KMS-11 (cell line): ENCODE measurements around the gene COL23A1.
"Not testable (repeated sequence)": the region's sequence is repeated elsewhere in the genome, so short reads cannot be mapped to it uniquely, and the experiment has no call there.

Experiments
- H2AFZ ChIP-seq: fragments of 200-600 bp; sonication (generic); 2 replicates; pipeline ENCODE4 v1.6.1; 2016; ENCODE audit warnings: antibody characterized with exemption, mixed run types, low read depth
- H3K27ac ChIP-seq: fragments of 200-600 bp; sonication (generic); 2 replicates; pipeline ENCODE4 v1.6.1; 2016; ENCODE audit warnings: mild to moderate bottlenecking, mixed run types
- H3K27me3 ChIP-seq: fragments of 200-600 bp; sonication (generic); 2 replicates; pipeline ENCODE4 v1.6.1; 2017; ENCODE audit warnings: mild to moderate bottlenecking, low read depth, mixed run types, moderate library complexity; ENCODE audit not compliant: insufficient read depth
- H3K36me3 ChIP-seq: fragments of 200-600 bp; sonication (generic); 2 replicates; pipeline ENCODE4 v1.6.1; 2017; ENCODE audit warnings: mild to moderate bottlenecking, mixed run types; ENCODE audit not compliant: insufficient read depth
- H3K4me1 ChIP-seq: fragments of 200-600 bp; sonication (generic); 2 replicates; pipeline ENCODE4 v1.6.1; 2016; ENCODE audit warnings: mild to moderate bottlenecking, low read depth, mixed run types; ENCODE audit not compliant: poor library complexity, severe bottlenecking
- H3K4me2 ChIP-seq: fragments of 200-600 bp; sonication (generic); 2 replicates; pipeline ENCODE4 v1.7.0; 2016; ENCODE audit warnings: mild to moderate bottlenecking, mixed run types
- H3K4me3 ChIP-seq: fragments of 200-600 bp; sonication (generic); IDR thresholded peaks from 2 replicates; pipeline ENCODE4 v1.6.1; 2017; ENCODE audit warnings: low read depth, low read length, mixed read lengths; ENCODE audit not compliant: insufficient read depth
- H3K79me2 ChIP-seq: fragments of 200-600 bp; sonication (generic); 2 replicates; pipeline ENCODE4 v1.6.1; 2016; ENCODE audit warnings: low read depth, mixed run types; ENCODE audit not compliant: insufficient read depth
- H3K9ac ChIP-seq: fragments of 200-600 bp; sonication (generic); 2 replicates; pipeline ENCODE4 v1.6.1; 2016; ENCODE audit warnings: mild to moderate bottlenecking, mixed run types
- H4K20me1 ChIP-seq: fragments of 200-600 bp; sonication (generic); 2 replicates; pipeline ENCODE4 v1.6.1; 2016; ENCODE audit warnings: mild to moderate bottlenecking, mixed run types; ENCODE audit not compliant: insufficient read depth
- CTCF ChIP-seq: fragments of 200-600 bp; sonication (generic); conservative IDR thresholded peaks from 2 replicates; pipeline ENCODE4 v1.6.1; 2017; ENCODE audit warnings: low read depth, mild to moderate bottlenecking, antibody characterized with exemption, low read length, moderate library complexity, mixed read lengths

Gene COL23A1

DNA sequence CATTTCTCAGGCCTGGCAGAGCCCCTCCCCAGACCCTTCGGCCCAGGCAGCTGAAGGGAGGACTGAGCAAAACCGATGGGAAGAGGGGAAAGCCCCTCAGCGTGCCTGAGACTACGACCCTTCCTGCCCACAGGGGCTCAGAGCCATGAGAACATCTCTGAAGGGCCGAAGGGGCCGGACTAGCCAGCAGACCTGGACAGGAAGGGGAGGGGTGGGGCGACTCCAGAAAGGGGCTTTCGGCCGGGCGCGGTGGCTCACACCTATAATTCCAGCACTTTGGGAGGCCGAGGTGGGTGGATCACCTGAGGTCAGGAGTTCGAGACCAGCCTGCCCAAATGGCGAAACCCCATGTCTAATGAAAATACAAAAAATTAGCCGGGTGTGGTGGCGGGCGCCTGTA is 271.8 kb downstream of the COL23A1 start:
- Histone ChIP-seq H3K27ac (no peak overlapping the region), H3K79me2 (no peaks in the 10 kb centered on the region), H3K4me1 (no peaks in the 10 kb centered on the region), H3K36me3 (no peaks in the 10 kb centered on the region), H2AFZ (no peak overlapping the region), H3K9ac (no peak overlapping the region), H3K27me3 (no peaks in the 10 kb centered on the region), H3K4me3 (no peak overlapping the region), H4K20me1 (no peaks in the 10 kb centered on the region), H3K4me2 (no peak overlapping the region)
- no peak for TF ChIP-seq CTCF

GRCh38 chr5:178317727-178318126 is 272.5 kb downstream of the COL23A1 start:
- H3K9ac ChIP-seq, H3K27me3 ChIP-seq, H4K20me1 ChIP-seq, H3K4me1 ChIP-seq, H3K4me2 ChIP-seq, H3K79me2 ChIP-seq, H3K4me3 ChIP-seq, H3K36me3 ChIP-seq, H3K27ac ChIP-seq, H2AFZ ChIP-seq: not testable (repeated sequence)

GRCh38 chr5:178314961-178315820 is 275.0 kb downstream of the COL23A1 start:
- Histone ChIP-seq H3K4me2 (no peak overlapping the region), H3K27ac (no peak overlapping the region), H4K20me1 (no peaks in the 10 kb centered on the region), H3K79me2 (no peaks in the 10 kb centered on the region), H3K4me3 (no peak overlapping the region), H3K9ac (no peak overlapping the region), H3K4me1 (no peaks in the 10 kb centered on the region), H3K27me3 (no peaks in the 10 kb centered on the region), H3K36me3 (no peaks in the 10 kb centered on the region), H2AFZ (no peak overlapping the region)
- no peak for TF ChIP-seq CTCF

- no peaks in the 10 kb centered on the region for H4K20me1 ChIP-seq
- no peak overlapping the region for H2AFZ ChIP-seq
- H3K27ac ChIP-seq = no peak overlapping the region
- no peaks in the 10 kb centered on the region for H3K27me3 ChIP-seq
- H3K9ac ChIP-seq = no peak overlapping the region
- TF ChIP-seq CTCF = no peak
- no peaks in the 10 kb centered on the region for H3K36me3 ChIP-seq
- H3K4me2 ChIP-seq = no peak overlapping the region
- no peak overlapping the region for H3K4me3 ChIP-seq
- H3K79me2 ChIP-seq = no peaks in the 10 kb centered on the region
- H3K4me1 ChIP-seq = no peaks in the 10 kb centered on the region
Measured at GRCh38 chr5:178314061-178314660, 276.0 kb downstream of the COL23A1 start.

DNA sequence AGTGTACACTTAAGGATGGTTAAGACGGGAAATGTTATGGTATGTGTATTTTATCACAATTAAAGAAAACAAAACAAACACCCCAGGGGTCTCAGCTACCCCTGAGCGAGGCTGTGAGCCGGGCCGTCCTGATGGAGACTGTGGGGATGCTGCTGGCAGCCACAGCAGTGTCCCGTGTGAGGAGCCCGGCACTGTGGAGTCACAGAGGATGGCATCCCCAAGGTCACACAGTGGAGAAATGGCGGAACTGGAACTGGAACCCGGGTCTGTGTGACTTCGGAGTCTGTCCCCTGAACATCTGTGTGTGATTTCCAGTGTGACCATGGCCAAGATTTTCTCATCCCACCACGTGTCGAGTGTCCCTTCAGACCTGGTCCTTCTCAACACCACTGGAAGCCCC is 276.9 kb downstream of the COL23A1 start:
- Histone ChIP-seq H3K9ac (no peak overlapping the region), H2AFZ (no peak overlapping the region), H3K79me2 (no peaks in the 10 kb centered on the region), H3K4me2 (no peak overlapping the region), H3K36me3 (no peaks in the 10 kb centered on the region), H3K27ac (no peak overlapping the region), H3K27me3 (no peaks in the 10 kb centered on the region), H3K4me3 (no peak overlapping the region), H3K4me1 (no peaks in the 10 kb centered on the region), H4K20me1 (no peaks in the 10 kb centered on the region)
- no peak for TF ChIP-seq CTCF
